BJ (cell line): ENCODE measurements around the gene MARK3. TPM values are rescaled to one million over a fixed set of nuclear protein-coding genes. Genes with fewer than 3 reads are reported as not detected.

Experiments used
- CTCF ChIA-PET: fragments of 350-600 bp; formaldehyde crosslinking; extraction: SDS; loops from one replicate; lab custom pipeline; 2021; ENCODE audit warnings: antibody characterized with exemption, inconsistent platforms; lab: Yijun Ruan, JAX
- POLR2A ChIA-PET: fragments of 300-600 bp; sonication (Branson Sonifier 250); formaldehyde crosslinking; extraction: SDS; loops from one replicate; lab custom pipeline; 2021; ENCODE audit warnings: antibody characterized with exemption; lab: Charles Lee
- DNase-seq: peaks from one replicate; pipeline ENCODE4 v3.0.0-alpha.2; 2011; ENCODE audit warnings: low read depth
- H3K27me3 ChIP-seq: 2 replicates; pipeline ENCODE4 v1.6.0; 2011; ENCODE audit warnings: low read length; ENCODE audit not compliant: control insufficient read depth, insufficient read depth
- H3K36me3 ChIP-seq: 2 replicates; pipeline ENCODE4 v1.5.1; 2011; ENCODE audit warnings: low read length; ENCODE audit not compliant: control insufficient read depth, insufficient read depth
- H3K4me3 ChIP-seq: 2 replicates; pipeline ENCODE4 v1.5.1; 2011; ENCODE audit warnings: low read depth, mild to moderate bottlenecking, control low read depth, low read length
- CTCF ChIP-seq: IDR thresholded peaks from 2 replicates; pipeline ENCODE4 v1.5.1; 2011; ENCODE audit warnings: low read depth, mild to moderate bottlenecking, control low read depth, inconsistent platforms, low read length, moderate library complexity; ENCODE audit not compliant: insufficient read depth
- polyA plus RNA-seq: library from polyadenylated mRNA; depleted of rRNA; stranded (reverse); fragments of >200 nt; gene quantifications from 2 replicates; pipeline ENCODE4 v1.2.3, GENCODE V29; 2011

Gene MARK3
- polyA plus RNA-seq, 1 experiment, result 73.9 TPM

- no peak overlapping the region for H3K4me3 ChIP-seq
- H3K36me3 ChIP-seq, result peaks cover 5% of the 10 kb centered on the region
- no peak for DNase-seq
- POLR2A ChIA-PET, result no interaction called here
- CTCF ChIA-PET, result interaction anchor here (1.2 to 3.0 kb wide), 3 partner anchors 9 to 16 kb away, joined by 3 to 11 read pairs (median 8); no protein-coding TSS in a partner anchor
- TF ChIP-seq CTCF, result no peak
- no peaks in the 10 kb centered on the region for H3K27me3 ChIP-seq
Measured at GRCh38 chr14:103531421-103532215, 146.4 kb downstream of the MARK3 start.

- ChIA-PET CTCF (interaction anchor here (0.6 to 3.6 kb wide), 3 partner anchors 14 to 276 kb away, joined by 3 to 17 read pairs (median 8); no protein-coding TSS in a partner anchor), POLR2A (no interaction called here)
- H3K36me3 ChIP-seq, result peaks cover 5% of the 10 kb centered on the region
- no peak overlapping the region for H3K4me3 ChIP-seq
- no peak for DNase-seq
- TF ChIP-seq CTCF, result no peak
- no peaks in the 10 kb centered on the region for H3K27me3 ChIP-seq
Measured at GRCh38 chr14:103532216-103533136, 147.3 kb downstream of the MARK3 start.

GRCh38 chr14:103533137-103533998 is 148.2 kb downstream of the MARK3 start:
- CTCF ChIA-PET, result interaction anchor here (0.6 to 3.6 kb wide), 3 partner anchors 15 to 275 kb away, joined by 3 to 17 read pairs (median 3); no protein-coding TSS in a partner anchor
- no peak for TF ChIP-seq CTCF
- no peak for DNase-seq
- Histone ChIP-seq H3K4me3 (no peak overlapping the region), H3K36me3 (peaks cover 5% of the 10 kb centered on the region), H3K27me3 (no peaks in the 10 kb centered on the region)
- POLR2A ChIA-PET, result no interaction called here

- Histone ChIP-seq H3K27me3 (no peaks in the 10 kb centered on the region), H3K36me3 (peaks cover 5% of the 10 kb centered on the region), H3K4me3 (no peak overlapping the region)
- ChIA-PET CTCF (interaction anchor here (0.6 to 3.6 kb wide), 2 partner anchors 16 to 24 kb away, joined by 3 to 17 read pairs; no protein-coding TSS in a partner anchor), POLR2A (no interaction called here)
- TF ChIP-seq CTCF, result no peak
- DNase-seq, result no peak
Measured at GRCh38 chr14:103533999-103534575, 148.9 kb downstream of the MARK3 start.
